ES-I3 (cell line): ENCODE measurements around the gene RNF207.

Experiments used
- H3K36me3 ChIP-seq: 2 replicates; pipeline ENCODE4 v1.6.1; 2013; ENCODE audit warnings: mild to moderate bottlenecking, low read length, control low read depth, moderate library complexity; ENCODE audit not compliant: insufficient read depth
- H3K4me1 ChIP-seq: 2 replicates; pipeline ENCODE4 v1.6.1; 2013; ENCODE audit warnings: mild to moderate bottlenecking, control low read depth, low read length; ENCODE audit not compliant: insufficient read depth
- H3K9ac ChIP-seq: 2 replicates; pipeline ENCODE4 v1.6.1; 2013; ENCODE audit warnings: low read depth, mild to moderate bottlenecking, low read length, moderate library complexity
- H3K9me3 ChIP-seq: 2 replicates; pipeline ENCODE4 v1.6.1; 2013; ENCODE audit warnings: mild to moderate bottlenecking, low read length, moderate library complexity; ENCODE audit not compliant: control insufficient read depth, insufficient read depth

Gene RNF207

GRCh38 chr1:6262555-6263420, 56.9 kb downstream of the RNF207 start:
- peaks cover 6% of the 10 kb centered on the region; the same call in 1 of the 2 replicates for H3K4me1 ChIP-seq
- no peaks in the 10 kb centered on the region for H3K36me3 ChIP-seq
- no peak overlapping the region for H3K9ac ChIP-seq
- H3K9me3 ChIP-seq, result no peaks in the 10 kb centered on the region

- Histone ChIP-seq H3K9ac (no peak overlapping the region), H3K36me3 (no peaks in the 10 kb centered on the region), H3K9me3 (no peaks in the 10 kb centered on the region), H3K4me1 (peaks cover 6% of the 10 kb centered on the region; the same call in 1 of the 2 replicates)
Observed at GRCh38 chr1:6263716-6264115, 57.8 kb downstream of the RNF207 start.

- Histone ChIP-seq H3K4me1 (peaks cover 3% of the 10 kb centered on the region; the same call in 1 of the 2 replicates), H3K9me3 (no peaks in the 10 kb centered on the region), H3K9ac (no peak overlapping the region), H3K36me3 (no peaks in the 10 kb centered on the region)
Observed at GRCh38 chr1:6265151-6265550, 59.2 kb downstream of the RNF207 start.

- Histone ChIP-seq H3K9me3 (no peaks in the 10 kb centered on the region), H3K4me1 (peaks cover 3% of the 10 kb centered on the region; the same call in 1 of the 2 replicates), H3K36me3 (0 out of 2 replicates have a peak, but pooled peaks cover 4% of the 10 kb centered on the region), H3K9ac (no peak overlapping the region)
Observed at GRCh38 chr1:6266641-6267040, 60.7 kb downstream of the RNF207 start.

GRCh38 chr1:6267686-6268322, 61.9 kb downstream of the RNF207 start:
- Histone ChIP-seq H3K9ac (no peak overlapping the region), H3K9me3 (no peaks in the 10 kb centered on the region), H3K36me3 (0 out of 2 replicates have a peak, but pooled peaks cover 4% of the 10 kb centered on the region), H3K4me1 (peaks cover 6% of the 10 kb centered on the region; the same call in 1 of the 2 replicates)

- Histone ChIP-seq H3K4me1 (peaks cover 10% of the 10 kb centered on the region), H3K36me3 (0 out of 2 replicates have a peak, but pooled peaks cover 4% of the 10 kb centered on the region), H3K9ac (no peak overlapping the region), H3K9me3 (no peaks in the 10 kb centered on the region)
Observed at GRCh38 chr1:6268415-6268814, 62.5 kb downstream of the RNF207 start.

GRCh38 chr1:6269296-6269695, 63.4 kb downstream of the RNF207 start:
- Histone ChIP-seq H3K9me3 (no peaks in the 10 kb centered on the region), H3K36me3 (0 out of 2 replicates have a peak, but pooled peaks cover 4% of the 10 kb centered on the region), H3K4me1 (peaks cover 18% of the 10 kb centered on the region), H3K9ac (no peak overlapping the region)

GRCh38 chr1:6269720-6270400, 63.9 kb downstream of the RNF207 start:
- H3K9ac ChIP-seq, result no peak overlapping the region
- H3K36me3 ChIP-seq, result 0 out of 2 replicates have a peak, but pooled peaks cover 4% of the 10 kb centered on the region
- peaks cover 18% of the 10 kb centered on the region for H3K4me1 ChIP-seq
- no peaks in the 10 kb centered on the region for H3K9me3 ChIP-seq

GRCh38 chr1:6270401-6270800, 64.5 kb downstream of the RNF207 start:
- Histone ChIP-seq H3K4me1 (peaks cover 18% of the 10 kb centered on the region), H3K36me3 (0 out of 2 replicates have a peak, but pooled peaks cover 4% of the 10 kb centered on the region), H3K9me3 (no peaks in the 10 kb centered on the region), H3K9ac (no peak overlapping the region)
